ENCODE results near the gene IMMT.
A peak's percentile ranks its signal among the peaks of the same experiment; 100 is the strongest.

IMMT gene

GRCh38 chr2:86139981-86140380 lies 55.3 kb downstream of the IMMT start:
- no peak for DNase-seq

GRCh38 chr2:86138736-86139625 lies 56.3 kb downstream of the IMMT start:
- DNase-seq = no peak

- DNase-seq = no peak
These were observed 59.1 kb downstream of the IMMT start for GRCh38 chr2:86136141-86136540.

- no peak for DNase-seq
These were observed 59.6 kb downstream of the IMMT start for GRCh38 chr2:86135653-86136052.

GRCh38 chr2:86134709-86135108 lies 60.6 kb downstream of the IMMT start:
- no peak for DNase-seq

GRCh38 chr2:86124683-86125082 lies 70.6 kb downstream of the IMMT start:
- no peak for DNase-seq

GRCh38 chr2:86123328-86123925 lies 71.8 kb downstream of the IMMT start:
- no peak for DNase-seq

- DNase-seq = no peak
These were observed 77.1 kb downstream of the IMMT start for GRCh38 chr2:86118130-86118529.

- peak; percentile 11 for DNase-seq
These were observed 88.2 kb downstream of the IMMT start for GRCh38 chr2:86107031-86107430.

GRCh38 chr2:86105969-86106945 lies 89.0 kb downstream of the IMMT start, which contains the start of gene PTCD3:
TSS of gene PTCD3 (plus strand) at chr2:86106235. CDS start at chr2:86106248, 13 bp downstream.
- peak; percentile 96 for DNase-seq

GRCh38 chr2:86105252-86105968 lies 89.9 kb downstream of the IMMT start, which contains the start of gene POLR1A:
TSS of gene POLR1A (minus strand) at chr2:86105886. CDS start at chr2:86105776, 110 bp downstream.
- peak; percentile 91 for DNase-seq

- DNase-seq = no peak
These were observed 93.1 kb downstream of the IMMT start for GRCh38 chr2:86102157-86102556.

GRCh38 chr2:86097913-86098312 lies 97.3 kb downstream of the IMMT start:
- DNase-seq = no peak

GRCh38 chr2:86097114-86097896 lies 98.0 kb downstream of the IMMT start:
- DNase-seq = no peak

GRCh38 chr2:86094229-86094628 lies 101.0 kb downstream of the IMMT start:
- no peak for DNase-seq

Data from RPMI8226 (cell line).